ENCODE results near the gene IKZF4.

The IKZF4 gene

DNA sequence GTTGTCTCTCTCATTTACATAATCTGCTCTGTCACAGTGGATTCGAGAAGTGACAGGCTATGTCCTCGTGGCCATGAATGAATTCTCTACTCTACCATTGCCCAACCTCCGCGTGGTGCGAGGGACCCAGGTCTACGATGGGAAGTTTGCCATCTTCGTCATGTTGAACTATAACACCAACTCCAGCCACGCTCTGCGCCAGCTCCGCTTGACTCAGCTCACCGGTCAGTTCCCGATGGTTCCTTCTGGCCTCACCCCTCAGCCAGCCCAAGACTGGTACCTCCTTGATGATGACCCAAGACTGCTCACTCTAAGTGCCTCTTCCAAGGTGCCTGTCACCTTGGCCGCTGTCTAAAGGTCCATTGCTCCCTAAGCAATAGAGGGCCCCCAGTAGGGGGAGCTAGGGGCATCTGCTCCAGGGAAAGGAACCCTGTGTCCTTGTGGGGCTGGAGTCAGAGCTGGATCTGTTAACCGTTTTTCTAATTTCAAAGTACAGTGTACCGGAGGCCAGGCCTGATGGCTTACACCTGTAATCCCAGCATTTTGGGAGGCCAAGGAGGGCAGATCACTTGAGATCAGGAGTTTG, 64.2 kb downstream of the IKZF4 start:
- no peak for DNase-seq

DNA sequence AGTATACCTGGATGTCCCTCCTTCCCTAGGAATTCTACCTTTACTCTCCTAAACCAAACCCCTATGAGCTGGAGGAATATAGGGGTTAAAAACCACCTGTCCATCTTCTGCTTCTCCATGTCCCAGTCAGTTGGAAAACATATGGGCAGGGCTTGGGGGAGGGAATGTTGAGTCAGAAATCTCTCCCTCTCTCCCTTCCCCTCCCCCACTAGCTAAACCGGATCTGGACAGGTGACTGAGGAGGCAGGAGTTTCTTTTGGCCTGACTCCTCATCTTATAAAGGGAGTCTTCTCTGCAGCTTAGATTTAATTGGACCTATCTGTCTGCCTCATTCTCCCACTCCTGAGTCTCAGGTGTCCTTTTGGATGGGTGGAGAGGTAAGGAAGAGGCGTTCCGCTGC, 65.3 kb downstream of the IKZF4 start:
- no peak for DNase-seq

DNA sequence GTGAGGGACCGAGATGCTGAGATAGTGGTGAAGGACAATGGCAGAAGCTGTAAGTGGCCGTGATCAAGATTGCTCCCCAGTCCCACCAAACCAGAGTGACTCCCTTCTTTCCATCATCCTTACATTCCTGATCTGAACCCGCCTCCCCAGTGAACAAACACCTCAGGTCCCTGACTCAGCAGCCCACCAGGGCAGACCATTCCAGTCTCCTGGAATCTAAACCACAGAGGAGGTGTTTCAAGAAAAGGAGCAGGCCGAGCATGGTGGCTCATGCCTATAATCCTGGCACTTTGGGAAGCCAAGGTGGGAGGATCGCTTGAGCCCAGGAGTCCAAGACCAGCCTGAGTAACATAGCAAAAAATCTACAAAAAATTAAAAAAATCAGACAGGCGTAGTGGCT, 65.8 kb downstream of the IKZF4 start:
- DNase-seq, result no peak

DNA sequence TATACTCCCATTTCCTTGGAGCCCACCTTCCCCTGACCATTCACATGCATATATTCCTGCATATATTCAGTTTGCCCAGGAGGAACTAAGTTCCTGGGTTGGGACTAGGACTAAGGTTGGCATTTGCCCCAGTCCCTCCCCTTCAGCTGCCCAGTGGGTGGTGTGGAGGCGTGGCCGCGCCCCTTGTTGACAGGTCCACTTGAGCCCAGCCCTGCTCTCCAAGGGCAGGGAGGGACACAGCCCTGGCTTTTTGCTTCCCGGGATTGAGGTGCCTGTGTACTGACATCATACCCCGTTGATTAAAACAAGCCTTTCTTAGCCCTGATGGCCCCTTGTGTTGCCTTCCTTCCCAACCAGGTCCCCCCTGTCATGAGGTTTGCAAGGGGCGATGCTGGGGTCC, 66.4 kb downstream of the IKZF4 start:
- no peak for DNase-seq

Data from cerebellar nuclear complex (tissue), 1 donor.